Spleen (tissue), 7 donors: ENCODE data around the gene LRRC8D.

Experiments
- POLR2A ChIP-seq, 3 donors: fragments of 450-650 bp; IDR thresholded peaks; one replicate each; pipeline ENCODE4 v1.5.1; 2017; ENCODE audit warnings: antibody characterized with exemption in 3 of 3, mild to moderate bottlenecking in 1 of 3
- TF ChIP-seq, protein P1 (sequence below), 11 experiments: fragments of 200-600 bp in 7 of 11; fragments of 450-650 bp in 4 of 11; sonication (generic) in 4 of 11; IDR thresholded peaks in 8 of 11; conservative IDR thresholded peaks in 3 of 11; 1 replicate in 7 of 11; 2 replicates in 4 of 11; pipeline versions ENCODE4 v1.4.0 to v1.8.0; 2016 to 2021; ENCODE audit warnings: antibody characterized with exemption in 11 of 11, inconsistent platforms in 4 of 11, mild to moderate bottlenecking in 1 of 11
- donor health status: DM: no; HTN: no; CAD: no; lungs with moderate emphysema.
- donor health status: DM: no; HTN: no; CAD: no.
- donor health status: DM: no; HTN: no; CAD: no.

DNA sequence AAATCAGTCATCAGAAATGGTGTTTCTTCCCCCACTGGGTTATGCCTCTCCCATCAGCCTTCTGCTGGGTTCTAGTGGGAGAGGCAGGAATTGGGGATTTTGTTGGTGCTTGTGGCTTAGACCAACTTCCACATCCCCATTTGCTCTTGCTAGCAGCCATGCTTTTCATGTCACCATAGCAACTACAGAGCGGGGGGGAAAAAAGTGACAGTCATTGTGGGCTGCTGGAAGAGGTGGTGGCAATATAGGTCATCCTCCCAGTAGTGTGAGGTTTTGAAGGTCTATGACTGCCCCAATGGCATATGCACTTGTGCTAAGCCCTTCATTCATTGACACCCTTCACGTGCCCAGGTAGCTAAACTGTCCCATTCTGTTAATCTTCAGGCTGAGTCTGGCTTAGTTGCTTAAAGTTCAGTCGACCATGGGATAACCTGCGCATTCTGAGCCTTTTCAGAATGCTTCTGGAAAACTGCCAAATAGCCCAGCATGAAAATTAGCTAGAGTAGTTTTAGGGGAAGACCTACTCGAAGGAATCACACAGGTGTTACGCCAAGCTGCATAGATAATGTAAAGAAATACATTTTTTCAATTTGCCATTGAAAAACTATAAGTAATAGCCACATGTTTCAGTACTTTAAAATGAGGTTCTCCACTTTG, 120.4 kb downstream of the LRRC8D start:
- TF ChIP-seq, protein P1, sequence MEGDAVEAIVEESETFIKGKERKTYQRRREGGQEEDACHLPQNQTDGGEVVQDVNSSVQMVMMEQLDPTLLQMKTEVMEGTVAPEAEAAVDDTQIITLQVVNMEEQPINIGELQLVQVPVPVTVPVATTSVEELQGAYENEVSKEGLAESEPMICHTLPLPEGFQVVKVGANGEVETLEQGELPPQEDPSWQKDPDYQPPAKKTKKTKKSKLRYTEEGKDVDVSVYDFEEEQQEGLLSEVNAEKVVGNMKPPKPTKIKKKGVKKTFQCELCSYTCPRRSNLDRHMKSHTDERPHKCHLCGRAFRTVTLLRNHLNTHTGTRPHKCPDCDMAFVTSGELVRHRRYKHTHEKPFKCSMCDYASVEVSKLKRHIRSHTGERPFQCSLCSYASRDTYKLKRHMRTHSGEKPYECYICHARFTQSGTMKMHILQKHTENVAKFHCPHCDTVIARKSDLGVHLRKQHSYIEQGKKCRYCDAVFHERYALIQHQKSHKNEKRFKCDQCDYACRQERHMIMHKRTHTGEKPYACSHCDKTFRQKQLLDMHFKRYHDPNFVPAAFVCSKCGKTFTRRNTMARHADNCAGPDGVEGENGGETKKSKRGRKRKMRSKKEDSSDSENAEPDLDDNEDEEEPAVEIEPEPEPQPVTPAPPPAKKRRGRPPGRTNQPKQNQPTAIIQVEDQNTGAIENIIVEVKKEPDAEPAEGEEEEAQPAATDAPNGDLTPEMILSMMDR (IDR thresholded peaks at IDR 0.05 in 8 of 11, conservative IDR thresholded peaks at IDR 0.05 in 3 of 11) = no peak
- TF ChIP-seq POLR2A (IDR thresholded peaks at IDR 0.05) = no peak
